K562 (cell line): Measurements from ENCODE around the gene NRAP. TPM values are rescaled to one million over a fixed set of nuclear protein-coding genes. Genes with fewer than 3 reads are reported as not detected.

Experiments used
- BCL6 ChIP-seq: fragments of 250-450 bp; sonication (Bioruptor Pico); IDR thresholded peaks from 2 replicates; pipeline ENCODE4 v1.4.0; 2020
- CBFB ChIP-seq: sonication (generic); formaldehyde crosslinking; IDR thresholded peaks from 2 replicates; pipeline ENCODE4 v1.4.0; 2020; ENCODE audit warnings: mild to moderate bottlenecking, missing genetic modification reagents
- GTF2F1 ChIP-seq: IDR thresholded peaks from 2 replicates; pipeline ENCODE4 v1.6.1; 2011; ENCODE audit warnings: low read depth, low read length, improper control_type of control experiment
- KDM5B ChIP-seq: fragments of 200-600 bp; sonication (generic); IDR thresholded peaks from 2 replicates; pipeline ENCODE4 v1.6.1; 2012; ENCODE audit warnings: low read depth, mild to moderate bottlenecking, moderate library complexity, low read length, control low read depth, inconsistent platforms; ENCODE audit not compliant: insufficient replicate concordance
- MECOM ChIP-seq: fragments of 250-450 bp; sonication (Bioruptor Pico); IDR thresholded peaks from 2 replicates; pipeline ENCODE4 v1.8.0; 2022; ENCODE audit warnings: inconsistent platforms
- NELFE ChIP-seq: IDR thresholded peaks from 2 replicates; pipeline ENCODE4 v1.6.1; 2011; ENCODE audit warnings: mild to moderate bottlenecking; ENCODE audit not compliant: insufficient read depth, insufficient read length
- NEUROD1 ChIP-seq: fragments of 150-350 bp; IDR thresholded peaks from 2 replicates; pipeline ENCODE4 v1.6.1; 2014; ENCODE audit warnings: borderline replicate concordance, low read length, low read depth; ENCODE audit not compliant: partially characterized antibody
- NFIC ChIP-seq: fragments of 450-650 bp; IDR thresholded peaks from 2 replicates; pipeline ENCODE4 v1.6.1; 2017; ENCODE audit warnings: mild to moderate bottlenecking, inconsistent platforms
- PYGO2 ChIP-seq: fragments of 450-650 bp; IDR thresholded peaks from 2 replicates; pipeline ENCODE4 v1.6.1; 2016; ENCODE audit warnings: mild to moderate bottlenecking, missing genetic modification characterization, moderate library complexity, missing compliant biosample characterization
- SMAD1 ChIP-seq: fragments of 150-350 bp; IDR thresholded peaks from 2 replicates; pipeline ENCODE4 v1.6.1; 2014; ENCODE audit warnings: low read length, low read depth; ENCODE audit not compliant: partially characterized antibody
- SMAD4 ChIP-seq: fragments of 250-450 bp; sonication (Bioruptor Pico); conservative IDR thresholded peaks from 2 replicates; pipeline ENCODE4 v1.8.0; 2021; ENCODE audit warnings: inconsistent platforms, mild to moderate bottlenecking, moderate library complexity
- U2AF1 ChIP-seq: fragments of 200-400 bp; formaldehyde crosslinking; optimal IDR thresholded peaks from 2 replicates; pipeline ENCODE3; 2017; ENCODE audit warnings: mild to moderate bottlenecking, low read depth, low read length, moderate library complexity
- ZNF121 ChIP-seq: sonication (generic); formaldehyde crosslinking; conservative IDR thresholded peaks from 2 replicates; pipeline ENCODE4 v1.8.0; 2022; ENCODE audit warnings: missing genetic modification reagents
- polyA plus RNA-seq, 8 experiments: library from polyadenylated mRNA; depleted of rRNA in 4 of 8; stranded (reverse) in 5 of 8; unstranded in 3 of 8; fragments of >200 nt; fragmentation: Nextera tagmentation in 2 of 8; fragmentation: Illumina TruSeq in 1 of 8; extraction: Ambion mirVana in 2 of 8; extraction: Trizol in 1 of 8; gene quantifications; 2 replicates each; pipeline versions ENCODE4 v1.2.1 to v1.2.3, GENCODE V29; 2011 to 2014; ENCODE audit warnings: inconsistent platforms in 1 of 8, missing spikeins in 1 of 8
- total RNA-seq, 7 experiments: library from RNA; depleted of rRNA in 6 of 7; stranded (reverse); fragments of >200 nt in 6 of 7; fragmentation: Illumina TruSeq in 2 of 7; extraction: Trizol in 2 of 7; gene quantifications; 2 replicates each; pipeline versions ENCODE4 v1.2.1 to v1.2.3, GENCODE V29; 2011 to 2021; ENCODE audit warnings: low replicate concordance in 1 of 7
- TF ChIP-seq, protein P1 (sequence below): fragments of 200-800 bp; sonication (Bioruptor generic); IDR thresholded peaks from 2 replicates; pipeline ENCODE4 v1.6.1; 2016; ENCODE audit warnings: missing genetic modification characterization, missing compliant biosample characterization
- TF ChIP-seq, protein P2 (sequence below), 2 experiments: fragments of 200-800 bp in 1 of 2; sonication (Bioruptor generic) in 1 of 2; sonication (generic) in 1 of 2; formaldehyde crosslinking in 1 of 2; IDR thresholded peaks in 1 of 2; conservative IDR thresholded peaks in 1 of 2; 2 replicates each; pipeline versions ENCODE4 v1.5.0 to v1.6.1; 2016 to 2020; ENCODE audit warnings: missing compliant biosample characterization in 1 of 2, missing genetic modification characterization in 1 of 2, missing genetic modification reagents in 1 of 2
- TF ChIP-seq, protein P3 (sequence below): fragments of 250-450 bp; sonication (Bioruptor Pico); IDR thresholded peaks from 2 replicates; pipeline ENCODE4 v1.5.0; 2020; ENCODE audit warnings: mild to moderate bottlenecking, borderline replicate concordance
- TF ChIP-seq, protein P4 (sequence below): sonication (generic); formaldehyde crosslinking; IDR thresholded peaks from 2 replicates; pipeline ENCODE4 v1.8.0; 2022; ENCODE audit warnings: mild to moderate bottlenecking, low read depth, missing genetic modification reagents

NRAP gene
- total and polyA plus RNA-seq, 9 of the 15 experiments (the other 6 are each of a cell fraction or from before 2014, with no cell fraction given), result not detected

DNA sequence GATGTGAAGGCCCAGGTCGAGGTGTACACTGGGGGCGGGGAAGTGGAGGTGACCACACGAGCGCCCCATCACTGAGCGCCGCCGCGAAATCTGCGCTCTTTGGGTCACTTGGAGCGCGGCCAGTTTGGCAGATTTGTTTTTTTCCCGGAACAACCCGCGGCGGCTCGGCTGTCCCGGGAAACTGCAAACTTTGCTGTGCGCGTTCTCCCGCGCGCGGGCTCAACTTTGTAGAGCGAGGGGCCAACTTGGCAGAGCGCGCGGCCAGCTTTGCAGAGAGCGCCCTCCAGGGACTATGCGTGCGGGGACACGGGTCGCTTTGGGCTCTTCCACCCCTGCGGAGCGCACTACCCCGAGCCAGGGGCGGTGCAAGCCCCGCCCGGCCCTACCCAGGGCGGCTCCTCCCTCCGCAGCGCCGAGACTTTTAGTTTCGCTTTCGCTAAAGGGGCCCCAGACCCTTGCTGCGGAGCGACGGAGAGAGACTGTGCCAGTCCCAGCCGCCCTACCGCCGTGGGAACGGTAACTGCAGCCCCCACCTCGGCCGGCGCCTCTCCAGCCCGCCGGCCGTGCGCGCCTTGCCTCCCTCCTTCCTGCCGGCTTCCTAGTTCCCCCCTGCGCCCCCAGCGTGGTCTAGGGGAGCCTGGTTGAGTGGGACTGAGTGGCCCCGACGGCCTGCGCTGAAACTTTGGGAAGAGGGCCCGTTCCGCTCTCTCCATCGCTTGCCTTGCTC, 15.8 kb upstream of the NRAP start, which contains the start of gene CASP7 (continued):
- TF ChIP-seq U2AF1, result no peak
- TF ChIP-seq SMAD1, result no peak
- TF ChIP-seq NEUROD1, result no peak
- TF ChIP-seq, protein P1, sequence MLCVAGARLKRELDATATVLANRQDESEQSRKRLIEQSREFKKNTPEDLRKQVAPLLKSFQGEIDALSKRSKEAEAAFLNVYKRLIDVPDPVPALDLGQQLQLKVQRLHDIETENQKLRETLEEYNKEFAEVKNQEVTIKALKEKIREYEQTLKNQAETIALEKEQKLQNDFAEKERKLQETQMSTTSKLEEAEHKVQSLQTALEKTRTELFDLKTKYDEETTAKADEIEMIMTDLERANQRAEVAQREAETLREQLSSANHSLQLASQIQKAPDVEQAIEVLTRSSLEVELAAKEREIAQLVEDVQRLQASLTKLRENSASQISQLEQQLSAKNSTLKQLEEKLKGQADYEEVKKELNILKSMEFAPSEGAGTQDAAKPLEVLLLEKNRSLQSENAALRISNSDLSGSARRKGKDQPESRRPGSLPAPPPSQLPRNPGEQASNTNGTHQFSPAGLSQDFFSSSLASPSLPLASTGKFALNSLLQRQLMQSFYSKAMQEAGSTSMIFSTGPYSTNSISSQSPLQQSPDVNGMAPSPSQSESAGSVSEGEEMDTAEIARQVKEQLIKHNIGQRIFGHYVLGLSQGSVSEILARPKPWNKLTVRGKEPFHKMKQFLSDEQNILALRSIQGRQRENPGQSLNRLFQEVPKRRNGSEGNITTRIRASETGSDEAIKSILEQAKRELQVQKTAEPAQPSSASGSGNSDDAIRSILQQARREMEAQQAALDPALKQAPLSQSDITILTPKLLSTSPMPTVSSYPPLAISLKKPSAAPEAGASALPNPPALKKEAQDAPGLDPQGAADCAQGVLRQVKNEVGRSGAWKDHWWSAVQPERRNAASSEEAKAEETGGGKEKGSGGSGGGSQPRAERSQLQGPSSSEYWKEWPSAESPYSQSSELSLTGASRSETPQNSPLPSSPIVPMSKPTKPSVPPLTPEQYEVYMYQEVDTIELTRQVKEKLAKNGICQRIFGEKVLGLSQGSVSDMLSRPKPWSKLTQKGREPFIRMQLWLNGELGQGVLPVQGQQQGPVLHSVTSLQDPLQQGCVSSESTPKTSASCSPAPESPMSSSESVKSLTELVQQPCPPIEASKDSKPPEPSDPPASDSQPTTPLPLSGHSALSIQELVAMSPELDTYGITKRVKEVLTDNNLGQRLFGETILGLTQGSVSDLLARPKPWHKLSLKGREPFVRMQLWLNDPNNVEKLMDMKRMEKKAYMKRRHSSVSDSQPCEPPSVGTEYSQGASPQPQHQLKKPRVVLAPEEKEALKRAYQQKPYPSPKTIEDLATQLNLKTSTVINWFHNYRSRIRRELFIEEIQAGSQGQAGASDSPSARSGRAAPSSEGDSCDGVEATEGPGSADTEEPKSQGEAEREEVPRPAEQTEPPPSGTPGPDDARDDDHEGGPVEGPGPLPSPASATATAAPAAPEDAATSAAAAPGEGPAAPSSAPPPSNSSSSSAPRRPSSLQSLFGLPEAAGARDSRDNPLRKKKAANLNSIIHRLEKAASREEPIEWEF (CRISPR knock-in tag), result no peak
- TF ChIP-seq GTF2F1, result no peak
- no peak for TF ChIP-seq SMAD4 (CRISPR knock-in tag)
- TF ChIP-seq BCL6 (CRISPR knock-in tag), result no peak
- peak; percentile 82 for TF ChIP-seq NFIC
- TF ChIP-seq NELFE, result no peak
- TF ChIP-seq KDM5B, result no peak
- TF ChIP-seq PYGO2 (tag), result no peak
- TF ChIP-seq MECOM (CRISPR knock-in tag), result no peak
- TF ChIP-seq, protein P2, sequence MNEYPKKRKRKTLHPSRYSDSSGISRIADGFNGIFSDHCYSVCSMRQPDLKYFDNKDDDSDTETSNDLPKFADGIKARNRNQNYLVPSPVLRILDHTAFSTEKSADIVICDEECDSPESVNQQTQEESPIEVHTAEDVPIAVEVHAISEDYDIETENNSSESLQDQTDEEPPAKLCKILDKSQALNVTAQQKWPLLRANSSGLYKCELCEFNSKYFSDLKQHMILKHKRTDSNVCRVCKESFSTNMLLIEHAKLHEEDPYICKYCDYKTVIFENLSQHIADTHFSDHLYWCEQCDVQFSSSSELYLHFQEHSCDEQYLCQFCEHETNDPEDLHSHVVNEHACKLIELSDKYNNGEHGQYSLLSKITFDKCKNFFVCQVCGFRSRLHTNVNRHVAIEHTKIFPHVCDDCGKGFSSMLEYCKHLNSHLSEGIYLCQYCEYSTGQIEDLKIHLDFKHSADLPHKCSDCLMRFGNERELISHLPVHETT (CRISPR knock-in tag; conservative IDR thresholded peaks at IDR 0.05 in 1 of 2, IDR thresholded peaks at IDR 0.05 in 1 of 2), result no peak
- TF ChIP-seq, protein P3, sequence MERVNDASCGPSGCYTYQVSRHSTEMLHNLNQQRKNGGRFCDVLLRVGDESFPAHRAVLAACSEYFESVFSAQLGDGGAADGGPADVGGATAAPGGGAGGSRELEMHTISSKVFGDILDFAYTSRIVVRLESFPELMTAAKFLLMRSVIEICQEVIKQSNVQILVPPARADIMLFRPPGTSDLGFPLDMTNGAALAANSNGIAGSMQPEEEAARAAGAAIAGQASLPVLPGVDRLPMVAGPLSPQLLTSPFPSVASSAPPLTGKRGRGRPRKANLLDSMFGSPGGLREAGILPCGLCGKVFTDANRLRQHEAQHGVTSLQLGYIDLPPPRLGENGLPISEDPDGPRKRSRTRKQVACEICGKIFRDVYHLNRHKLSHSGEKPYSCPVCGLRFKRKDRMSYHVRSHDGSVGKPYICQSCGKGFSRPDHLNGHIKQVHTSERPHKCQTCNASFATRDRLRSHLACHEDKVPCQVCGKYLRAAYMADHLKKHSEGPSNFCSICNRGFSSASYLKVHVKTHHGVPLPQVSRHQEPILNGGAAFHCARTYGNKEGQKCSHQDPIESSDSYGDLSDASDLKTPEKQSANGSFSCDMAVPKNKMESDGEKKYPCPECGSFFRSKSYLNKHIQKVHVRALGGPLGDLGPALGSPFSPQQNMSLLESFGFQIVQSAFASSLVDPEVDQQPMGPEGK (CRISPR knock-in tag), result no peak
- TF ChIP-seq CBFB (CRISPR knock-in tag), result no peak
- TF ChIP-seq ZNF121 (CRISPR knock-in tag), result no peak
- TF ChIP-seq, protein P4, sequence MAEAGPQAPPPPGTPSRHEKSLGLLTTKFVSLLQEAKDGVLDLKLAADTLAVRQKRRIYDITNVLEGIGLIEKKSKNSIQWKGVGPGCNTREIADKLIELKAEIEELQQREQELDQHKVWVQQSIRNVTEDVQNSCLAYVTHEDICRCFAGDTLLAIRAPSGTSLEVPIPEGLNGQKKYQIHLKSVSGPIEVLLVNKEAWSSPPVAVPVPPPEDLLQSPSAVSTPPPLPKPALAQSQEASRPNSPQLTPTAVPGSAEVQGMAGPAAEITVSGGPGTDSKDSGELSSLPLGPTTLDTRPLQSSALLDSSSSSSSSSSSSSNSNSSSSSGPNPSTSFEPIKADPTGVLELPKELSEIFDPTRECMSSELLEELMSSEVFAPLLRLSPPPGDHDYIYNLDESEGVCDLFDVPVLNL (CRISPR knock-in tag), result no peak
